Adipose tissue (tissue), 3 donors: ENCODE results near the gene SAMD3. TPM values are rescaled to one million over a fixed set of nuclear protein-coding genes. Genes with fewer than 3 reads are reported as not detected.

Experiments used
- H3K27ac ChIP-seq: one replicate; pipeline ENCODE4 v1.5.1; 2013; ENCODE audit warnings: low read depth, low read length
- WGBS, 3 donors: extraction: QIAGEN DNeasy Blood & Tissue Kit; methylation state at CpG; one replicate each; pipeline ENCODE4 v1.1.7; 2013; 5-methylcytosine and 5-hydroxymethylcytosine counted together
- polyA plus RNA-seq, 3 donors: library from polyadenylated mRNA; stranded (reverse); fragments of 200-250 nt; gene quantifications; one replicate each; pipeline ENCODE4 v1.2.3, GENCODE V29; 2013
- donor health status: healthy with polysubstance abuse.
- donor health status: Bipolar disorder and iron deficiency.
- donor health status: healthy.

Gene SAMD3
- polyA plus RNA-seq, 3 donors: 0.49 to 0.76 TPM; not detected in 1

DNA sequence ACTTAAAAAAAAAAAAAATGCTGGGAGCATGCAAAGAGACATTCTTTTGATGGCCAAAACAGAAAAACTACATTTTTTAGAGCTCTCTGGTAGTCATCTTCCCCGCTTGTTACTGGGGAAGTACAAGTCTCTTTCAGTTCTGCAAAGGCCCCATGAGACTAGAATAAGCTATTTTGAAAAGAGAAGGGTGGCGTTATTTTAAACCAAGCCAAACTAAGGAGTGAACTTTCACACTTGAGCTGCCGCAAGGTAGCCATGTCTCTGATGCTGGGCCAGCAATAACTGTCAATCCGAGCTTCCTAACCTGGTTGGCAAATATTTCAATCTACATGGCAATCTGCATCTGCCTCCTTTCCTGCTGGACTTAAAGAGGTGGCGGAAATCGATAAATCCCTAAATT, 107.7 kb downstream of the SAMD3 start:
- H3K27ac ChIP-seq: no peak overlapping the region
- 82 to 93% (median 88%) methylated on average over 6 of the region's 6 CpGs for WGBS, 3 donors

DNA sequence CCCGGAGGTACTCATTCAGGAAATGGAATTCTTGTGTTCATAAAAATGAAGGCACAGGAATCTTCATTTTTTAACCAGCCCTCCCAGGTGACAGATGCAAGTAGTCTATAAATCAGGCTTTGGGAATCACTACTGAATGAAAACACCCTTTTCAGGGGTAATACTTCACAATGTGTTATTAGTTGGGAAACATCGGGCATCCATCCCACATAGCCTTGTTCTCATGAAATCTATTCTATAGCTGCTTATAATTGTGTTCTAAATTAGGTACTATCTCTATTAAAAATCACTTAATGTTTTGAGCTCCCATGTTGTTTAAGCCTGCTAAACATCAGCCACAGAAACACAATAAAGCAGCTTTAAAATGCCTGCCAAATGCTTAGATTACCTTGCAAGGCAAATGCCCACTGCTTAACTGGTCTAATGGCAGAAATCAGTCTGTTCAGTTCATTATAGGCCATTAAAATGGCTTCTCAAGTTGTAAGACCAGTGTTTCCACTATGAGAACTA, 109.5 kb downstream of the SAMD3 start:
- no peak overlapping the region for H3K27ac ChIP-seq
- 77 to 93% (median 91%) methylated on average over 2 of the region's 2 CpGs for WGBS, 3 donors

DNA sequence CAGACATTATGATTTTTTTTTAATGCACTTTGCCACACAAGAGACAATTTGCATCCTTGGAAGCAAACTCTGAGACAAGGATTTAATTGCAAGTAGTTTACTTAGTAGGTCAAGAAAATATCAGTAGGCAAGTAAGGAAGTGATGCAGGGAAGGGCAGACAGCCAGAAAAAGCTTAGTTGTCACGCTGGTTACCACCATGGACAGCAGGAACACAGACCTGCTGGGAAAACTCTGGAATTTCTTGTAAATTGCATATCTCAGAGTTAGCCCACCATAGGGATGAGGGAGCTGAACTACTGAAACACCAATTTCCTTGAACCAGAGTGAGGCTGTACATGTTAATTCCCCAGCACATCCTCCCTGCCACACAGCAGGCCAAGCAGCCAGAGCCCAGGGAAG, 111.7 kb downstream of the SAMD3 start:
- 87 to 94% (median 89%) methylated on average over 1 of the region's 1 CpG for WGBS, 3 donors
- no peak overlapping the region for H3K27ac ChIP-seq

DNA sequence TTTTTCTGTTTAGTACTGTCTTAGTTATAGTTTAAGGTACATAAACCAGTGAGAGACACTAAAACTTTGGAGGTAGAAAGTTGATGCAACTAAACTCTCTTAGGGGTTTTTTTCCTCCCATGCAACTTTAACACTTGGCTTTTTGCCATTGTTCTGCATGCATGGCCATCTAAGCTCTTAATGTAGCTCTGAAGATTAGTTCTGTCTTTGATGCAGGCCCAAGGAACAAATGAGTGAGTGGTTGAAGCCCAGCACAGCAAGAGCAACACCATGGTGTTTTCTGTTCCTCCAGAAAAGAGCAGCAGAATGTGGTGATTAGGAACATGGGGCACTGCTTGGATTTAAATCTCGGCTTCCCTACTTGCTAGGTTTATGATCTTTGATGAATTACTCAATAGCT, 115.0 kb downstream of the SAMD3 start:
- 91 to 97% (median 93%) methylated on average over 1 of the region's 1 CpG for WGBS, 3 donors
- H3K27ac ChIP-seq: no peak overlapping the region

DNA sequence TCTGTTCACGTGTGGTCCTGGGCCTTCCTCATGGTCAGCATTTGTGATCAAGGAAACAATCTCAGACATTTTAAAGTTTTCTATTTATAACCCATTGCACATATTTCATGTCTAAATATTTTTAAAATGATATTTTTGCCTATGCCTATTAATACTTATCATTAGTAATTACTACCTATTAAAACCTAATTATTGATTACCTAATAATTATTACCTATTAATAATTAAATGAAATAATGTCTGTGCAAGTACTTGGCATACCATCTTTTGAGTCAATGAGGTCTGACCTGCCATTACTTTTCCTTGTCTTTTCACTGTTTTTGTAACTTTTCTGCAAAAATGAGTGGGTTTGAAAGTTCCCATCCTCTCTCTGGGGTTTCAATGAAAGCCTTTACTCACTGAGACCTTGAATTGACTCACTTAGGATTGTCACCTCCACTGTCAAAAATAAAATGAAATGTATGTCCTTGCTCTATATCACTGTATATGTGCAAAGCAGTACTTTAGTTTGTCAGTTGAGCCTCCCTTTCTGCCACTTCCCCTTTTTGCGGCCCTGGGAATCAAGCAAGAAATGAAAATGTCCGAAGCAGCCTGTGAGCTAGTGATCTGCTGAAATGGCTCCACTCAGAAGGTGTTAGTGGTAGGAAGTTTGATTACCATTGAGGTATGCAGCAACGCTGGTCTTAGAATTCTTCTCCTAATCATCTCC, 116.6 kb downstream of the SAMD3 start:
- no peak overlapping the region for H3K27ac ChIP-seq
- 74 to 87% (median 78%) methylated on average over 4 of the region's 4 CpGs for WGBS, 3 donors

DNA sequence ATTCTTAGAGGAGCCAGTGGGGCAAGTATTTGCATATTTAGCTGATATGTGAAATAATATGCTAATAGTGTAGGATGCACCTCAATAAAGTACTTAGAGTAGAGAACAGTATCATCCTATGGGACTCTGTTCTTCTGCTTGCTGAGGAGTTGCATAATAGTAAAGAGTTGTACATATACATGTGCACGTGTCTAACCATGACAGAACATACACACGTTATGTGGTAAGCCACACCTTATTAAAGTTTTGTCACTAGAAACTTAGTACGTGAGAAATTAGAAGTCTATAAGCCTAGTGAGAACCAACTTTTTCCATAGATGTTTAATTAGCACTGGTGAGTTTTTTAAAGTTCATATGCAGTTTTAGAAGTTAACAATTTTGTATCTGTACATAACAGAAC, 123.6 kb downstream of the SAMD3 start:
- H3K27ac ChIP-seq: no peak overlapping the region
- 92 to 96% (median 93%) methylated on average over 3 of the region's 3 CpGs for WGBS, 3 donors

DNA sequence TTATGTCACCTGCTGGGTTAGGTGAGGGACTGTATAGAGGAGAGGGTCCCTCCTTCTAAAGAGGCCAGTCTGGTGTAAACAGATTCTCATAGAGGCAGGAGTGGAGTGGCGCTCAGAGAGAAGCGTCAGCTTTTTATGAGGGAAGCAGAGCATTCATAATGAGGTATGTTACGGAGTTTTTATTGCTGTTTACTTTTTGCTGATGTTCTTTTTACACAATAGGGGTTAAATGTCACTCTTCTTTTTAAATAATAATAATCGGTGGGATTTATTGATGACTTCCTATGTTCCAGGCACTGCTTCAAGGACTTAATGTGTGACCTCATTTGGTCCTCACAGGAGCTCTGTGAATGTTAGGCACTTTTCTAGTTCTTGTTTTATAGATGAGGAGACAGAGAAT, 124.4 kb downstream of the SAMD3 start:
- H3K27ac ChIP-seq: no peak overlapping the region
- 71 to 80% (median 77%) methylated on average over 4 of the region's 4 CpGs for WGBS, 3 donors

Other genes starting within 250 kb of the SAMD3 start
- gene L3MBTL3, start 204.4 kb downstream of the SAMD3 start, polyA plus RNA-seq: 1 to 10 TPM; 1.1 to 3.6 (median 2.5) TPM
- 1 to 10 TPM in 1 of 3 donors, under 1 TPM in 2; 0.67 to 1.8 (median 0.74) TPM for gene TMEM200A, start 143.1 kb upstream of the SAMD3 start, polyA plus RNA-seq